HCT116 (cell line): ENCODE results near the gene RPL10A. TPM values are rescaled to one million over a fixed set of nuclear protein-coding genes. Genes with fewer than 3 reads are reported as not detected.

Source experiments
- ATAC-seq: fragments of 200-7000 bp; cut with Tn5 transposase; 2 replicates; pipeline ENCODE4 v1.9.1; 2020; ENCODE audit warnings: mild to moderate bottlenecking, moderate library complexity
- BruUV-seq: library from RNA; stranded (reverse); fragments of 400-500 nt; replicated peaks from 2 replicates; lab custom pipeline; 2021; lab: Mats Ljungman, UMichigan
- CTCF ChIA-PET: fragments of 300-600 bp; sonication (Branson Sonifier 250); formaldehyde crosslinking; loops from one replicate; lab custom pipeline; 2021; ENCODE audit warnings: antibody characterized with exemption; lab: Charles Lee
- POLR2A ChIA-PET: fragments of 300-600, 350-600 bp; sonication (Branson Sonifier 250); formaldehyde crosslinking; loops from one replicate; lab custom pipeline; 2021; ENCODE audit warnings: antibody characterized with exemption; lab: Charles Lee
- RAD21 ChIA-PET, 2 experiments: fragments of 300-600 bp; sonication (Branson Sonifier 250); formaldehyde crosslinking; loops; one replicate each; lab custom pipeline; 2023; ENCODE audit warnings: low total read pairs in 2 of 2; ENCODE audit not compliant: uncharacterized antibody in 2 of 2, unreplicated experiment in 2 of 2, low non-redundant PET in 1 of 2; lab: Charles Lee
- DNase-seq: peaks from one replicate; pipeline ENCODE4 v3.0.0-alpha.2; 2010; ENCODE audit warnings: low read depth, low spot score
- H2AFZ ChIP-seq: fragments of 200-600 bp; shearing (Covaris generic), sonication (generic); 2 replicates; pipeline ENCODE4 v1.6.1; 2017; ENCODE audit warnings: low read depth, mixed run types, mixed read lengths, antibody characterized with exemption, low read length; ENCODE audit not compliant: poor library complexity, severe bottlenecking
- H3K27ac ChIP-seq: 2 replicates; pipeline ENCODE4 v1.5.1; 2012; ENCODE audit warnings: low read depth, low read length
- H3K27me3 ChIP-seq: fragments of 200-600 bp; sonication (generic); 2 replicates; pipeline ENCODE4 v1.6.1; 2016; ENCODE audit warnings: mixed run types, low read length, mixed read lengths; ENCODE audit not compliant: insufficient read depth
- H3K36me3 ChIP-seq, 2 experiments: fragments of 200-500 bp in 1 of 2; fragments of 200-600 bp in 1 of 2; sonication (Bioruptor generic) in 1 of 2; sonication (generic) in 1 of 2; 2 replicates each; pipeline versions ENCODE4 v1.5.1 to v1.6.1; 2014 to 2016; ENCODE audit warnings: low read length in 2 of 2, inconsistent platforms in 1 of 2, mixed read lengths in 1 of 2, mixed run types in 1 of 2; ENCODE audit not compliant: insufficient read depth in 2 of 2, control insufficient read depth in 1 of 2
- H3K4me1 ChIP-seq, 2 experiments: fragments of 200-600 bp in 1 of 2; sonication (generic) in 1 of 2; 2 replicates each; pipeline versions ENCODE4 v1.5.1 to v1.6.1; 2012 to 2017; ENCODE audit warnings: low read length in 2 of 2, inconsistent platforms in 1 of 2, mild to moderate bottlenecking in 1 of 2, mixed read lengths in 1 of 2, mixed run types in 1 of 2, moderate library complexity in 1 of 2; ENCODE audit not compliant: insufficient read depth in 2 of 2, control insufficient read depth in 1 of 2
- H3K4me2 ChIP-seq: fragments of 200-600 bp; sonication (generic); 2 replicates; pipeline ENCODE4 v1.6.1; 2017; ENCODE audit warnings: mixed run types, low read length, mixed read lengths
- H3K4me3 ChIP-seq, 2 experiments: fragments of 200-600 bp in 1 of 2; sonication (generic) in 1 of 2; replicated peaks in 1 of 2; 2 replicates each; pipeline ENCODE4 v1.5.1; 2011 to 2016; ENCODE audit warnings: low read length in 2 of 2, control low read depth in 1 of 2, low read depth in 1 of 2, mild to moderate bottlenecking in 1 of 2, mixed read lengths in 1 of 2, mixed run types in 1 of 2
- H3K79me2 ChIP-seq: fragments of 200-600 bp; sonication (generic); 2 replicates; pipeline ENCODE4 v1.6.1; 2017; ENCODE audit warnings: mild to moderate bottlenecking, mixed run types, low read length, moderate library complexity, mixed read lengths; ENCODE audit not compliant: insufficient read depth
- H3K9ac ChIP-seq: fragments of 200-600 bp; sonication (generic); 2 replicates; pipeline ENCODE4 v1.6.1; 2016; ENCODE audit warnings: low read length, mixed read lengths
- H3K9me2 ChIP-seq: fragments of 200-600 bp; sonication (generic), shearing (Covaris generic); 2 replicates; pipeline ENCODE4 v1.6.1; 2017; ENCODE audit warnings: mixed run types, mild to moderate bottlenecking, moderate library complexity; ENCODE audit not compliant: insufficient read depth
- H3K9me3 ChIP-seq, 2 experiments: fragments of 200-500 bp in 1 of 2; fragments of 200-600 bp in 1 of 2; sonication (Bioruptor generic) in 1 of 2; sonication (generic) in 1 of 2; 2 replicates each; pipeline ENCODE4 v1.6.1; 2014 to 2017; ENCODE audit warnings: low read length in 2 of 2, mixed read lengths in 2 of 2, inconsistent platforms in 1 of 2, low read depth in 1 of 2, mild to moderate bottlenecking in 1 of 2, mixed run types in 1 of 2, moderate library complexity in 1 of 2; ENCODE audit not compliant: control insufficient read depth in 1 of 2, insufficient read depth in 1 of 2
- H4K20me1 ChIP-seq: fragments of 200-600 bp; sonication (generic), shearing (Covaris generic); 2 replicates; pipeline ENCODE4 v1.6.1; 2017; ENCODE audit warnings: mixed run types, mild to moderate bottlenecking, moderate library complexity; ENCODE audit not compliant: insufficient read depth
- CBX3 ChIP-seq: IDR thresholded peaks from 2 replicates; pipeline ENCODE4 v1.6.1; 2012; ENCODE audit warnings: low read depth
- CTCF ChIP-seq, 3 experiments: fragments of 200-600 bp in 1 of 3; sonication (generic) in 1 of 3; IDR thresholded peaks in 2 of 3; conservative IDR thresholded peaks in 1 of 3; 2 replicates each; pipeline ENCODE4 v1.5.1; 2012 to 2017; ENCODE audit warnings: low read depth in 2 of 3, low read length in 2 of 3, antibody characterized with exemption in 1 of 3, borderline replicate concordance in 1 of 3, control low read depth in 1 of 3, mild to moderate bottlenecking in 1 of 3, mixed read lengths in 1 of 3, mixed run types in 1 of 3, moderate library complexity in 1 of 3; ENCODE audit not compliant: insufficient read depth in 1 of 3
- EGR1 ChIP-seq: IDR thresholded peaks from 2 replicates; pipeline ENCODE4 v1.6.1; 2012; ENCODE audit warnings: low read depth
- MAX ChIP-seq: IDR thresholded peaks from 2 replicates; pipeline ENCODE4 v1.6.1; 2012
- POLR2A ChIP-seq: IDR thresholded peaks from 2 replicates; pipeline ENCODE4 v1.7.0; 2011; ENCODE audit warnings: borderline replicate concordance; ENCODE audit not compliant: insufficient read depth, insufficient read length; ENCODE audit errors: extremely low read depth
- POLR2AphosphoS5 ChIP-seq: IDR thresholded peaks from 2 replicates; pipeline ENCODE4 v1.6.1; 2011; ENCODE audit warnings: mild to moderate bottlenecking, low read depth, low read length, moderate library complexity
- RAD21 ChIP-seq: IDR thresholded peaks from 2 replicates; pipeline ENCODE4 v1.6.1; 2012; ENCODE audit warnings: low read depth, mild to moderate bottlenecking
- SIN3A ChIP-seq: IDR thresholded peaks from 2 replicates; pipeline ENCODE4 v1.6.1; 2012; ENCODE audit warnings: low read depth
- TCF7L2 ChIP-seq: IDR thresholded peaks from 2 replicates; pipeline ENCODE4 v1.7.0; 2011; ENCODE audit warnings: borderline replicate concordance, inconsistent platforms; ENCODE audit not compliant: insufficient read depth, insufficient read length; ENCODE audit errors: extremely low read depth
- ZNF274 ChIP-seq: fragments of 200-500 bp; sonication (Bioruptor generic); IDR thresholded peaks from 2 replicates; pipeline ENCODE4 v1.6.1; 2014; ENCODE audit warnings: mild to moderate bottlenecking, low read depth, low read length, inconsistent platforms
- intact Hi-C: fragments of 100-400 bp; cut with micrococcal nuclease; formaldehyde crosslinking; loops from 2 replicates; pipeline ENCODE4 v1.10.0; 2022
- total RNA-seq: library from RNA; stranded (reverse); gene quantifications from one replicate; pipeline ENCODE4 v1.2.1, GENCODE V29; 2021; ENCODE audit not compliant: unreplicated experiment

Gene RPL10A
- total RNA-seq, 1 experiment from 2014 or later: 1,981 TPM

GRCh38 chr6:35500782-35501181 lies 32.6 kb downstream of the RPL10A start:
- Histone ChIP-seq H3K27ac (no peak overlapping the region), H3K9ac (no peak overlapping the region), H3K4me2 (no peak overlapping the region), H3K27me3 (no peaks in the 10 kb centered on the region), H3K9me2 (no peaks in the 10 kb centered on the region), H3K4me1 (peaks cover 11 to 29% of the 10 kb centered on the region in 2 experiments), H4K20me1 (no peaks in the 10 kb centered on the region), H3K36me3 (no peaks in the 10 kb centered on the region), H3K9me3 (no peaks in the 10 kb centered on the region), H3K4me3 (no peak overlapping the region), H3K79me2 (peaks cover 7% of the 10 kb centered on the region; the same call in 1 of the 2 replicates), H2AFZ (no peak overlapping the region)
- ATAC-seq (no peak), DNase-seq (no peak)
- no peak for TF ChIP-seq POLR2AphosphoS5
- no peak for TF ChIP-seq CTCF (IDR thresholded peaks at IDR 0.05 in 2 of 3, conservative IDR thresholded peaks at IDR 0.05 in 1 of 3; ENCODE audit: borderline replicate concordance in 1 of 3, insufficient read depth in 1 of 3, low read depth in 2 of 3, low read length in 2 of 3)
- TF ChIP-seq TCF7L2: no peak
- no peak for TF ChIP-seq RAD21
- TF ChIP-seq POLR2A: no peak
- TF ChIP-seq ZNF274: no peak
- no peak for TF ChIP-seq EGR1
- no peak for TF ChIP-seq SIN3A
- no peak for TF ChIP-seq MAX
- TF ChIP-seq CBX3: no peak
- intact Hi-C loops: no loop called here
- BruUV-seq: no TSS peak
- POLR2A ChIA-PET: no interaction called here
- RAD21 ChIA-PET: no interaction called here
- CTCF ChIA-PET: no interaction called here
